Measurements from ENCODE around the gene SRR. TPM values are rescaled to one million over a fixed set of nuclear protein-coding genes. Genes with fewer than 3 reads are reported as not detected.

The SRR gene
- total and polyA plus RNA-seq, 8 donors: 1.2 to 44.0 (median 9.8) TPM

GRCh38 chr17:2351269-2351668 is 47.5 kb downstream of the SRR start:
- Histone ChIP-seq H3K4me1 (peaks cover 6 to 30% (median 20%) of the 10 kb centered on the region in 4 donors), H3K36me3 (no peaks in the 10 kb centered on the region), H3K4me3 (no peak overlapping the region), H3K27ac (no peak overlapping the region), H3K9me3 (no peaks in the 10 kb centered on the region), H3K27me3 (no peaks in the 10 kb centered on the region)
- TF ChIP-seq EP300 (IDR thresholded peaks at IDR 0.05) (no peak), POLR2AphosphoS5 (IDR thresholded peaks at IDR 0.05) (no peak), POLR2A (IDR thresholded peaks at IDR 0.05) (no peak), CTCF (IDR thresholded peaks at IDR 0.05) (no peak)
- intact Hi-C loops (cut with DNase I; ENCODE audit: low total_unique reads): no loop called here
- WGBS, 5 donors: 93 to 97% (median 93%) methylated on average over 4 to 6 of the region's 6 CpGs
- no peak for DNase-seq

GRCh38 chr17:2354311-2354710 is 50.6 kb downstream of the SRR start:
- Histone ChIP-seq H3K27ac (no peak overlapping the region), H3K9me3 (no peaks in the 10 kb centered on the region), H3K4me3 (no peak overlapping the region), H3K27me3 (no peaks in the 10 kb centered on the region), H3K36me3 (peaks cover 0 to 4% (median 0%) of the 10 kb centered on the region in 4 donors), H3K4me1 (peaks cover 9 to 22% (median 10%) of the 10 kb centered on the region in 4 donors)
- DNase-seq: no peak
- WGBS, 5 donors: 77 to 87% (median 86%) methylated on average over 8 of the region's 8 CpGs
- no peak for TF ChIP-seq CTCF (IDR thresholded peaks at IDR 0.05)
- TF ChIP-seq POLR2AphosphoS5 (IDR thresholded peaks at IDR 0.05): no peak
- TF ChIP-seq EP300 (IDR thresholded peaks at IDR 0.05): no peak
- no peak for TF ChIP-seq POLR2A (IDR thresholded peaks at IDR 0.05)
- intact Hi-C loops (cut with DNase I; ENCODE audit: low total_unique reads): no loop called here

- H3K4me3 ChIP-seq: no peak overlapping the region
- no peaks in the 10 kb centered on the region for H3K9me3 ChIP-seq
- intact Hi-C loops (cut with DNase I; ENCODE audit: low total_unique reads): no loop called here
- H3K4me1 ChIP-seq: peaks cover 10 to 38% (median 22%) of the 10 kb centered on the region in 4 donors
- H3K27me3 ChIP-seq: no peaks in the 10 kb centered on the region
- 92 to 97% (median 96%) methylated on average over 4 of the region's 4 CpGs for WGBS, 5 donors
- H3K27ac ChIP-seq: no peak overlapping the region
- TF ChIP-seq EP300 (IDR thresholded peaks at IDR 0.05) (no peak), CTCF (IDR thresholded peaks at IDR 0.05) (no peak), POLR2AphosphoS5 (IDR thresholded peaks at IDR 0.05) (no peak)
- DNase-seq: no peak
- H3K36me3 ChIP-seq: peaks cover 0 to 28% (median 7%) of the 10 kb centered on the region in 4 donors
Measured at GRCh38 chr17:2357237-2357636, 53.5 kb downstream of the SRR start.

GRCh38 chr17:2357931-2358434 is 54.2 kb downstream of the SRR start:
- no peak for DNase-seq
- whole genome bisulfite sequencing, 5 donors: 89 to 94% (median 91%) methylated on average over 9 to 10 of the region's 10 CpGs
- Histone ChIP-seq H3K9me3 (no peaks in the 10 kb centered on the region), H3K27me3 (no peaks in the 10 kb centered on the region), H3K36me3 (peaks cover 0 to 35% (median 14%) of the 10 kb centered on the region in 4 donors), H3K27ac (no peak overlapping the region), H3K4me3 (no peak overlapping the region), H3K4me1 (peaks cover 10 to 37% (median 21%) of the 10 kb centered on the region in 4 donors)
- TF ChIP-seq POLR2AphosphoS5 (IDR thresholded peaks at IDR 0.05) (no peak), CTCF (IDR thresholded peaks at IDR 0.05) (no peak), EP300 (IDR thresholded peaks at IDR 0.05) (no peak), POLR2A (IDR thresholded peaks at IDR 0.05) (no peak)
- intact Hi-C loops (cut with DNase I; ENCODE audit: low total_unique reads): no loop called here

Data from stomach (tissue), 9 donors.